ENCODE measurements around the gene OR7C2.
"Not testable (repeated sequence)": the region's sequence is repeated elsewhere in the genome, so short reads cannot be mapped to it uniquely, and the experiment has no call there.

Gene OR7C2

GRCh38 chr19:14941189-14941588, at the start of gene OR7C2:
OR7C2 (plus strand) TSS chr19:14941489; CDS start chr19:14941489, 0 bp downstream.
- H3K4me1 ChIP-seq (ENCODE audit: insufficient read depth, low read length), result no peaks in the 10 kb centered on the region
- H3K36me3 ChIP-seq (ENCODE audit: insufficient read depth, low read length), result no peaks in the 10 kb centered on the region
- H3K9me3 ChIP-seq (ENCODE audit: control insufficient read depth, insufficient read depth, low read length), result peaks cover 6% of the 10 kb centered on the region; the same call in 1 of the 2 replicates

DNA sequence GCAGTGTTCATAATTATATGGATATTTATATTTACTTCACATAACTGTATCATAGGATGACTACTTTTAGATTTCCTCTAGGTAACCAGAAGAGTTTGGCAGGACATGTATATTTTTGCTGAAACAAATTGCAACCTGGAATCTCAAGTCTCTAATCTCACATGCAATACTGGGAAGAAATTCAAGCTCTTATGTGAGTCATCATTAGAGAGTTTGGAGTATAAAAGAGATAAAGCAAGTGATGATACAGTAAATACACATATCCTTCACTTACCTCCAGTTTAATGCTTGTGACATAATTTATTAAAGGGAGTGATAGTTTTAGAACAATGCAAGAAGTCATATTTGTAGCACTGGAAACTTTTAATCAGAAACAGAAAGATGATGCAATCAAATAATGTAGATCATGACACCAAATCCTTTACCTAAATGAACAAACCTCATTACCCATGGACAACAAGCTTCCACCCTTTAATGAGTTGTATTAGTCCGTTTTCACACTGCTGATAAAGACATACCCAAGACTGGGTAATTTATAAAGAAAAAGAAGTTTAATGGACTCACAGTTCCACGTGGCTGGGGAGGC, 39.5 kb upstream of the OR7C2 start:
- H3K36me3 ChIP-seq (ENCODE audit: insufficient read depth, low read length), result no peaks in the 10 kb centered on the region
- no peaks in the 10 kb centered on the region for H3K9me3 ChIP-seq (ENCODE audit: control insufficient read depth, insufficient read depth, low read length)
- no peak overlapping the region for H3K9ac ChIP-seq (ENCODE audit: low read depth, low read length)
- H3K4me1 ChIP-seq (ENCODE audit: insufficient read depth, low read length), result no peaks in the 10 kb centered on the region

More at GRCh38 chr19:14941189-14941588, at the start of gene OR7C2:
- H3K9ac ChIP-seq (ENCODE audit: low read depth, low read length), result no peak within 1 kb of the TSS

- Histone ChIP-seq H3K4me1 (ENCODE audit: insufficient read depth, low read length) (no peaks in the 10 kb centered on the region), H3K9me3 (ENCODE audit: control insufficient read depth, insufficient read depth, low read length) (no peaks in the 10 kb centered on the region), H3K9ac (ENCODE audit: low read depth, low read length) (no peak overlapping the region), H3K36me3 (ENCODE audit: insufficient read depth, low read length) (no peaks in the 10 kb centered on the region)
These were observed 34.6 kb upstream of the OR7C2 start for GRCh38 chr19:14906711-14907110.

GRCh38 chr19:14915116-14915515, 26.2 kb upstream of the OR7C2 start:
- Histone ChIP-seq H3K9me3 (ENCODE audit: control insufficient read depth, insufficient read depth, low read length) (no peaks in the 10 kb centered on the region), H3K9ac (ENCODE audit: low read depth, low read length) (no peak overlapping the region), H3K36me3 (ENCODE audit: insufficient read depth, low read length) (no peaks in the 10 kb centered on the region), H3K4me1 (ENCODE audit: insufficient read depth, low read length) (no peaks in the 10 kb centered on the region)

DNA sequence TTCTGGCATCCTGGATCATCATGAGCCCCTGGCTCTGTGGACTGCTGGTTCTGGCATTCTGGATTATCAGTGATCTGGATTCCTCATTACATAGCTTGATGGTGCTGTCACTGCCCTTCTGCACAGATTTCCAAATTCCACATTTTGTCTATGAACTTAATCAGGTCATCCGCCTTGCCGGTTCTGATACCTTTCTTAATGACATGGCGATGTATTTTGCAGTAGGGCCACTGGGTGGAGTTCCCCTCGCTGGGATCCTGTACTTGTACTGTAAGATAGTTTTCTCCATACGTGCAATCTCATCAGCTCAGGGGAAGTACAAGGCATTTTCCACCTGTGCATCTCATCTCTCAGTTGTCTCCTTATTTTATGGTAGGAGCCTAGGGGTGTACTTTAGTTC, 24.4 kb upstream of the OR7C2 start:
- H3K9ac ChIP-seq (ENCODE audit: low read depth, low read length), result no peak overlapping the region
- H3K9me3 ChIP-seq (ENCODE audit: control insufficient read depth, insufficient read depth, low read length), result no peaks in the 10 kb centered on the region
- no peaks in the 10 kb centered on the region for H3K36me3 ChIP-seq (ENCODE audit: insufficient read depth, low read length)
- no peaks in the 10 kb centered on the region for H3K4me1 ChIP-seq (ENCODE audit: insufficient read depth, low read length)

DNA sequence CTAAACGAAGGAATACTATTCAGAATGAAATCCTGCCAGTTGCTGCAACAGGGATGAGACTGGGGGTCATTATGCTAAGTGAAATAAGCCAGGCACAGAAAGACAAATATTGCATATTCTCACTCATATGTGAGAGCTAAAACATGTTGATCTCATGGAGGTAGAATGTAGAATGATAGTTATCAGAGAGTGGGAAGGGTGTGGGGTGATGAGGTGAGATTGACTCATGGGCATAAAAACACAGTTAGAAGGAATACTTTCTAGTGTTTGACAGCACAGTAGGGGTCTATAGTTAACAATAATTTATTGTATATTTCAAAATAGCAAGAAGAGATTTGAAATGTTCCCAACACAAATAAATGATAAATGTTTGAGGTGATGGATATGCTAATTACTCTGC, 7.8 kb upstream of the OR7C2 start:
- Histone ChIP-seq H3K36me3 (ENCODE audit: insufficient read depth, low read length) (no peaks in the 10 kb centered on the region), H3K4me1 (ENCODE audit: insufficient read depth, low read length) (no peaks in the 10 kb centered on the region), H3K9me3 (ENCODE audit: control insufficient read depth, insufficient read depth, low read length) (no peaks in the 10 kb centered on the region), H3K9ac (ENCODE audit: low read depth, low read length) (no peak overlapping the region)

DNA sequence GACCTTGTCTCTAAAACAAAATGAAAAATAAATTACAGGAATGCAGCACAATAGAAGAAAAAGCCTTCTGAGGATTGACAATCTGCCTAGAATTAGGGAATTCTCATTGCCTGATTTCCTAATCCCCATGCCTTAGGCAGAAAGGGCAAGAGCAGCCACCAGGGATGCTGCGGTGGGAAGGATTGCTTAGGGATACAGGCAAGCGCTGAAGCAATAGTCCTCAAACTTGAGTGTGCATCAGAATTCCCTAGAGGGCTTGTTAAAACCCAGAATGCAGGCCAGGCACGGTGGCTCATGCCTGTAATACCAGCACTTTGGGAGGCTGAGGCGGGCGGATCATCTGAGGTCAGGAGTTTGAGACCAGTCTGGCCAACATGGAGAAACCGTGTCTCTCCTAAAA, 1.0 kb upstream of the OR7C2 start:
- no peaks in the 10 kb centered on the region for H3K36me3 ChIP-seq (ENCODE audit: insufficient read depth, low read length)
- no peak overlapping the region for H3K9ac ChIP-seq (ENCODE audit: low read depth, low read length)
- H3K4me1 ChIP-seq (ENCODE audit: insufficient read depth, low read length), result no peaks in the 10 kb centered on the region
- H3K9me3 ChIP-seq (ENCODE audit: control insufficient read depth, insufficient read depth, low read length), result peaks cover 6% of the 10 kb centered on the region; the same call in 1 of the 2 replicates

DNA sequence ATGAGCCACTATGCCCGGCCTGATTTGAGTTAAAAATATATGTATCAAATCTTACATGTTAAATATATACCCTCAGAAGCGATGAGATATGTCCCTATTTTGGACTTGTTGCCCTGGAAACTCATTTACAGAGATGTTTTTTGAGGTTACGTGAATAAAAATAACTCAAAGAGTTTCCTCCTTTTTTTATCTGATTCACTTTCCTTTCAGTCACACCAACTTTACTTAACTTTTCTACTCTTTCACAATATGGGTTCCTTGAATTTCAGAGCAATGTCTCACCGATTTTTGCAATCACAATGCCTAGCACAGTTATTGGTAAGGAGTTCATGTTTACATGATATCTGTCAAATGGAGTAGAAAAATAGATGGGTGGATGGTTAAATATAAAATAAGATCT, 2.3 kb downstream of the OR7C2 start:
- Histone ChIP-seq H3K36me3 (ENCODE audit: insufficient read depth, low read length) (no peaks in the 10 kb centered on the region), H3K9me3 (ENCODE audit: control insufficient read depth, insufficient read depth, low read length) (peaks cover 6% of the 10 kb centered on the region; the same call in 1 of the 2 replicates), H3K9ac (ENCODE audit: low read depth, low read length) (no peak overlapping the region)

DNA sequence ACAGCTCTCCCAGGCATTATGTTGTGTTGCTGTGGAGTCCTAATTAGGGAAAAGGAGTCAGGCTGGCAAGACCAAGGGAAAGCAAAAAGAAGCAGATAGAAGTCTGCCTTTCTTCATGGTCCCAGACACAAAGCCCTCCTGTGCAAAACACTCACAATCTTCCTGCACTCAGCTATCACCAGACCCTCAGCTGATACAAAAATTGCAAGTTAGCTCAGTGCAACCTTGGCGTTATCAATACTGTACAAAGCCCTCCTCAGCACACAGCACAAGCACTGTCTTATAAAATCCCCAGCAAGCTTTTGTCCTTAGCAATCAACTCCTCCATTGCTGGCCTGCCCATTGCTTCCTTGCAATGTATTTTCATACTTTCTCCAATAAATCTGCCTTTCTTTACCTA, 3.2 kb downstream of the OR7C2 start:
- peaks cover 6% of the 10 kb centered on the region; the same call in 1 of the 2 replicates for H3K9me3 ChIP-seq (ENCODE audit: control insufficient read depth, insufficient read depth, low read length)
- no peaks in the 10 kb centered on the region for H3K4me1 ChIP-seq (ENCODE audit: insufficient read depth, low read length)
- H3K36me3 ChIP-seq (ENCODE audit: insufficient read depth, low read length), result no peaks in the 10 kb centered on the region
- H3K9ac ChIP-seq (ENCODE audit: low read depth, low read length), result no peak overlapping the region

More for the DNA sequence above, 2.3 kb downstream of the OR7C2 start:
- H3K4me1 ChIP-seq (ENCODE audit: insufficient read depth, low read length), result no peaks in the 10 kb centered on the region

- H3K4me1 ChIP-seq (ENCODE audit: insufficient read depth, low read length); H3K9ac ChIP-seq (ENCODE audit: low read depth, low read length); H3K36me3 ChIP-seq (ENCODE audit: insufficient read depth, low read length); H3K9me3 ChIP-seq (ENCODE audit: control insufficient read depth, insufficient read depth, low read length): not testable (repeated sequence)
These were observed 8.1 kb downstream of the OR7C2 start for GRCh38 chr19:14949413-14949812.

GRCh38 chr19:14949876-14950275, 8.6 kb downstream of the OR7C2 start:
- Histone ChIP-seq H3K4me1 (ENCODE audit: insufficient read depth, low read length) (no peaks in the 10 kb centered on the region), H3K36me3 (ENCODE audit: insufficient read depth, low read length) (no peaks in the 10 kb centered on the region), H3K9me3 (ENCODE audit: control insufficient read depth, insufficient read depth, low read length) (no peaks in the 10 kb centered on the region), H3K9ac (ENCODE audit: low read depth, low read length) (no peak overlapping the region)

DNA sequence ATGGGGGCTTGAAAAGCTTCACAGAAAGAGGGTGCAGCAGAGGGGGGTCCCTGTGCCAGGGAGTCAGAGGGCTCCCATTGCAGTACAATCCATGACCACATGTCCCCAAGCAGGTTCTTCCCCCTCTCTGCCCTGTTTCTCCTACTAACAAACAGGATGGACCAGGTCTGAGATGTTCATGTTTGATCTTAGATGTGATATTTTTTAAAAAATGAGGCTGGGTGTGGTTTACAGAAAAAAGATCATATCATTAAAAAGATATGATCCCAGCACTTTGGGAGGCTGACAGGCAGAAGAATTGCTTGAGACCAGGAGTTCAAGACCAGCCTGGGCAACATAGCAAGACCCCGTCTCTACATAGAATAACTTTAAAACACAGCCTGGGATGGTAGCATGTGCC, 9.1 kb downstream of the OR7C2 start:
- Histone ChIP-seq H3K4me1 (ENCODE audit: insufficient read depth, low read length) (no peaks in the 10 kb centered on the region), H3K9ac (ENCODE audit: low read depth, low read length) (no peak overlapping the region), H3K9me3 (ENCODE audit: control insufficient read depth, insufficient read depth, low read length) (no peaks in the 10 kb centered on the region), H3K36me3 (ENCODE audit: insufficient read depth, low read length) (no peaks in the 10 kb centered on the region)

GRCh38 chr19:14952767-14953166, 11.5 kb downstream of the OR7C2 start:
- Histone ChIP-seq H3K4me1 (ENCODE audit: insufficient read depth, low read length) (no peaks in the 10 kb centered on the region), H3K9me3 (ENCODE audit: control insufficient read depth, insufficient read depth, low read length) (no peaks in the 10 kb centered on the region; the same call in 1 of the 2 replicates), H3K9ac (ENCODE audit: low read depth, low read length) (no peak overlapping the region), H3K36me3 (ENCODE audit: insufficient read depth, low read length) (no peaks in the 10 kb centered on the region)

GRCh38 chr19:14954071-14954655, 12.9 kb downstream of the OR7C2 start:
- Histone ChIP-seq H3K4me1 (ENCODE audit: insufficient read depth, low read length) (no peaks in the 10 kb centered on the region), H3K9ac (ENCODE audit: low read depth, low read length) (no peak overlapping the region; the same call in 1 of the 2 replicates), H3K9me3 (ENCODE audit: control insufficient read depth, insufficient read depth, low read length) (peaks cover 5% of the 10 kb centered on the region), H3K36me3 (ENCODE audit: insufficient read depth, low read length) (no peaks in the 10 kb centered on the region)

GRCh38 chr19:14957464-14957863, 16.2 kb downstream of the OR7C2 start:
- Histone ChIP-seq H3K9ac (ENCODE audit: low read depth, low read length) (no peak overlapping the region), H3K4me1 (ENCODE audit: insufficient read depth, low read length) (no peaks in the 10 kb centered on the region), H3K9me3 (ENCODE audit: control insufficient read depth, insufficient read depth, low read length) (peaks cover 10% of the 10 kb centered on the region), H3K36me3 (ENCODE audit: insufficient read depth, low read length) (no peaks in the 10 kb centered on the region)

Measured in ES-I3 (cell line).